Measurements from ENCODE around the gene GJD3. TPM values are rescaled to one million over a fixed set of nuclear protein-coding genes. Genes with fewer than 3 reads are reported as not detected.

Gene GJD3
- total RNA-seq, 1 experiment from 2014 or later, result not detected

DNA sequence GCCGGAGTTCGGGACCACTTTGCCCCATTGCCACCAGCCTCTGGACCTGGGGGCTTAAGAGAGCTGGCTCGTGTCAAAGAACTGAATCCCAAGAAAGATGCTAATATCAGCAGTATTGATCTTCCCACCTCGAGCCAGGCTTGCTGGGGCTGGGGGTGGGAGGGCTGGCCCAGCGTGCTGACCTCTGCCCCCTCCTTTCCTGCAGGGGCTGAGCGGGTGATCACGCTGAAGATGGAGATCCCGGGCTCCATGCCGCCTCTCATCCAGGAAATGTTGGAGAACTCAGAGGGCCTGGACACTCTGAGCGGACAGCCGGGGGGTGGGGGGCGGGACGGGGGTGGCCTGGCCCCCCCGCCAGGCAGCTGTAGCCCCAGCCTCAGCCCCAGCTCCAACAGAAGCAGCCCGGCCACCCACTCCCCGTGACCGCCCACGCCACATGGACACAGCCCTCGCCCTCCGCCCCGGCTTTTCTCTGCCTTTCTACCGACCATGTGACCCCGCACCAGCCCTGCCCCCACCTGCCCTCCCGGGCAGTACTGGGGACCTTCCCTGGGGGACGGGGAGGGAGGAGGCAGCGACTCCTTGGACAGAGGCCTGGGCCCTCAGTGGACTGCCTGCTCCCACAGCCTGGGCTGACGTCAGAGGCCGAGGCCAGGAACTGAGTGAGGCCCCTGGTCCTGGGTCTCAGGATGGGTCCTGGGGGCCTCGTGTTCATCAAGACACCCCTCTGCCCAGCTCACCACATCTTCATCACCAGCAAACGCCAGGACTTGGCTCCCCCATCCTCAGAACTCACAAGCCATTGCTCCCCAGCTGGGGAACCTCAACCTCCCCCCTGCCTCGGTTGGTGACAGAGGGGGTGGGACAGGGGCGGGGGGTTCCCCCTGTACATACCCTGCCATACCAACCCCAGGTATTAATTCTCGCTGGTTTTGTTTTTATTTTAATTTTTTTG, 8.5 kb downstream of the GJD3 start:
- in situ Hi-C loops (cut with HindIII; ENCODE audit: low pct_unique_long_range_greater_than_20kb, low sequenced_read_pairs), result no loop called here
- no peak for DNase-seq (ENCODE audit: low read depth)

DNA sequence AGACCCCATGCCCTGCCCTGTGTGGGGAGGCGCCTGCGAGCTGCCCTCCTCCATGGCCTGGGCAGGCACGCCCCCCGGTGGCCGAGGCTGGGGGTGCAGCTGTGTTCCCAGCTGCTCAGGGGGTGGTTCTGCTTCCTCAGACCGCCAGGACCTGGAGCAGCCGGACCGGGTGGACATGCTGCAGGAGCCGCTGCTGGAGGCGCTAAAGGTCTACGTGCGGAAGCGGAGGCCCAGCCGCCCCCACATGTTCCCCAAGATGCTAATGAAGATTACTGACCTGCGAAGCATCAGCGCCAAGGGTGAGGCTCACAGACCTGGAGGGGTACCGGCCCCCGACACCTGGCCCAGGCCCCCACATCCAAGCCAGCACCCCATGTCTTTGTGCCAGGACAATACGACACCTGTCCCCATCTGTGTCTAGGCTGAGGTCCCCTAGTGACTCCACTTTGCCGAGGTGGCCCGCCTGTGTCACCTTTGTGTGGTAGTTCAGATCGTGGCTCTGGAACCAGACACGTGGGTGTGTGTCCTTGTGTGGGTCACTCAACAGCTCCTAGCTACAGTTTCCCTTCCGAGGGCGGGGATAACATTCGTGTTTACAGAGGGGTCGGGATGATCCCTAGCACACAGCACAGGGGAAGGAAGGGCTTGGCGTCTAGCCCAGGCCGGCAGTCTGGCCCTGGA, 9.3 kb downstream of the GJD3 start:
- DNase-seq (ENCODE audit: low read depth), result peak; percentile 51
- in situ Hi-C loops (cut with HindIII; ENCODE audit: low pct_unique_long_range_greater_than_20kb, low sequenced_read_pairs), result no loop called here

DNA sequence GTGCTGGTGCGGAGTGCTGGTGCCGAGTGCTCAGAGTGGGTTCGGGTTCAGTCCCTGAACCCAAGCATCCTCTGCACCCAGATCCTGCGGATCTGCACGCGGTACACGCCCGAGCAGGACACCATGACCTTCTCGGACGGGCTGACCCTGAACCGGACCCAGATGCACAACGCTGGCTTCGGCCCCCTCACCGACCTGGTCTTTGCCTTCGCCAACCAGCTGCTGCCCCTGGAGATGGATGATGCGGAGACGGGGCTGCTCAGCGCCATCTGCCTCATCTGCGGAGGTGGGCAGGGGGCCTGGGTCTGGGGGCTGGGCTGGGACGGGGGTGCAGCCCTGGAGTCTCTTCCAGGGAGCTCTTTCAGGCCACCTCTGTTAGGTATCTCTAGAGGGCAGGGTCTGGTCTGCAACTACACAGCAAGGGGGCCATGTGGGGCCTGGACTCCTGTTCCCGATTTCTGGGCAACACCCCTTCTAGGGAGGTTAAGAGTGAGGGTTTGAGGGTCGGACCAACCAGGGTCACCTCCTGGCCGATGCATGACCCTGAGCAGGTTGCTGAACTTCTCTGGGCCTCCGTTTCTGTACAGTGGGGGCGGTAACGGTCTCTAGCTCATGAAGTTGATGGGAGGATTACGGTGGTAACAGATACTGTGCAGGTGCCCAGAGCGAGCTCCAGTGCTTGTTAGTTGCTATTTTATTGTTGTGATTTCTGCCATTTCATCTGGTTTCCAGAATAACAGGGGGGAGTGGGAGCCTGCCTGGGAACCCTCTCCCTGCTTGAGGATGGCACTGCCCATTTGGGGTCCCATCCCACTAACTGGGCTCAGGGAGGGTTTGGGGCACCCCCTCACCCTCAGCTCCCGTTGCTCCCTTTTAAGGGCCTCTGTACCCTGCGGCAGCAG, 10.1 kb downstream of the GJD3 start:
- in situ Hi-C loops (cut with HindIII; ENCODE audit: low pct_unique_long_range_greater_than_20kb, low sequenced_read_pairs), result no loop called here
- no peak for DNase-seq (ENCODE audit: low read depth)

DNA sequence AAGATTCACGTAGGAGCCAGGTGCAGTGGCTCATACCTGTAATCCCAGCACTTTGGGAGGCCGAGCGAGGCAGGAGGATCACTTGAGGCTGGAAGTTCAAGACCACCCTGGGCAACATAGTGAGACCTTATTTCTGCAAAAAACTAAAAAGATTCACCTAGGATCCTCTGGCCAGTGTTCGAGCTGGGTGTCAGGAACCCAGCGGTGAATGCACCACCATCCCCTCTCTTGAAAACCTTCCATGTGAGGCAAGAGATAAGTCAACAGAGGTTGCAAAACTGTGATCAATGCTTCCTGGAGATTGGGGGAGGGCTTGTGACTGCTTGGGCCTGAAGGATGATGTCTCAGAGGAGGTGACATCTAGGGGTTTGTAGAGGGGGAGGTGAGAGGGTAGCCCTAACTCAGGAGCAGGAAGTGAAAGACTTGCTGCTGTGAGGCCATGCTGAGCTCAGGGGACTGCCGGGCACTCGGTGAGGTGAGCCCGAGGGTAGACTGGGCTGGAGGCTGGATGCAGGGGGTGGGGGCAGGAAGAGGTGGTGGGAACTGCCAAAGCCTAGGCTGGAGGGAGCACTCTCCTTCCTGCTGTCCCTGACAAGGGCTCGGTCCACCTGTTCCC, 11.7 kb downstream of the GJD3 start:
- DNase-seq (ENCODE audit: low read depth), result no peak
- in situ Hi-C loops (cut with HindIII; ENCODE audit: low pct_unique_long_range_greater_than_20kb, low sequenced_read_pairs), result no loop called here

DNA sequence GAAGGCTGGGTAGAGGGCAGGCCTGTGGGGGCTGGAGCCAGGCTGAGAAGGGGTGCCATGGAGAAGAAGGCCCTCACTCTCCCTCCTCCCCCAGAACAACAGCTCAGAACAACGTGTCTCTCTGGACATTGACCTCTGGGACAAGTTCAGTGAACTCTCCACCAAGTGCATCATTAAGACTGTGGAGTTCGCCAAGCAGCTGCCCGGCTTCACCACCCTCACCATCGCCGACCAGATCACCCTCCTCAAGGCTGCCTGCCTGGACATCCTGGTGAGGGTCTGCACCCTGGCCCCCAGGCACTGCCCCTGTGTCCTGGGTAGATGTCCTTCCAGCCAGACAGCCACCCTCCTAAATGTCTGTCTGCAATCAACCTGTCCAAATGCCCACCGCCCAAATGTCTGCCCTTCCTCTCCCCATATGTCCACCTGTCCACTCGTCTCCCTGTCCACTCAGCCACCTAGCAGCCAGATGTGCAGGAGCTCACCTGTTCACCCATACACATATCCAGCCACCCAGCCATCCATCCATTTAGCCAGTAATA, 12.2 kb downstream of the GJD3 start:
- in situ Hi-C loops (cut with HindIII; ENCODE audit: low pct_unique_long_range_greater_than_20kb, low sequenced_read_pairs), result no loop called here

DNA sequence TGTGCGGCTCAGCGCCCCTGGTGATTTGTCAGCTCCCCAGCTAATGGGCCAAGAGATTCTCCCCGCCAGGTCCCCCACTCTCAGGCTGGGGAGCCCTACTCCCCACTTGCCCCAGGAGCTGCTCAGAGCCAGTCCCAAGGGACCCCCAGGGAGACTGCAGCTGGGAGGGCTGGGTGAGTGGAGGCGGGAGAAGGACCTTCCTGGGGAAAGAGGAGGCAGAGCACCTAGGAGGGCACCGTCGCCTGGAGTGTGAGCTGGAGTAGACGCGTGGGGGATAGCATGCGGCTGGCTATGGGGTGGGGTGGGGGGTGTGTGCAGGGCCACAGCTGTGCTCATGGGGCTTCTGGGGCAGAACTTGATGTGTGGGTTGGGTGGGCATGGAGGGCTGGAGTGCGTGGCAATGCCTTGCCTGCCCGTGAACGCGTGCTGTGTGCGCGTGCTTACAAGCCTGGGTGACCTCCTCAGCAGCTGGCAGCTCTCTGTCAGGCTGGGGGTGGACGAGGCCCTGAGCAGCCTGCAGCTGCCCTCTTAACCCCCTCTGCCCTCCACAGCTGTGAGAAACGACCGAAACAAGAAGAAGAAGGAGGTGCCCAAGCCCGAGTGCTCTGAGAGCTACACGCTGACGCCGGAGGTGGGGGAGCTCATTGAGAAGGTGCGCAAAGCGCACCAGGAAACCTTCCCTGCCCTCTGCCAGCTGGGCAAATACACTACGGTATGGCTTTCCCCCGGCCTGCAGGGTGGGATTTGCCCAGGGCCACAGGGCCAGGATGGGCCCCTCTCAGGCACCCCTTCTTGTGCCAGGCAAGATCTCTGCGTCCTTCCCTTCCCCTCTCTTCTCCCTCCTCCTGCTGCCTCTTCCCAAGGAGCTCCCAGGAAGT, 12.9 kb downstream of the GJD3 start:
- DNase-seq (ENCODE audit: low read depth), result no peak
- in situ Hi-C loops (cut with HindIII; ENCODE audit: low pct_unique_long_range_greater_than_20kb, low sequenced_read_pairs), result no loop called here

More for the DNA sequence above, 12.2 kb downstream of the GJD3 start:
- DNase-seq (ENCODE audit: low read depth), result no peak

DNA sequence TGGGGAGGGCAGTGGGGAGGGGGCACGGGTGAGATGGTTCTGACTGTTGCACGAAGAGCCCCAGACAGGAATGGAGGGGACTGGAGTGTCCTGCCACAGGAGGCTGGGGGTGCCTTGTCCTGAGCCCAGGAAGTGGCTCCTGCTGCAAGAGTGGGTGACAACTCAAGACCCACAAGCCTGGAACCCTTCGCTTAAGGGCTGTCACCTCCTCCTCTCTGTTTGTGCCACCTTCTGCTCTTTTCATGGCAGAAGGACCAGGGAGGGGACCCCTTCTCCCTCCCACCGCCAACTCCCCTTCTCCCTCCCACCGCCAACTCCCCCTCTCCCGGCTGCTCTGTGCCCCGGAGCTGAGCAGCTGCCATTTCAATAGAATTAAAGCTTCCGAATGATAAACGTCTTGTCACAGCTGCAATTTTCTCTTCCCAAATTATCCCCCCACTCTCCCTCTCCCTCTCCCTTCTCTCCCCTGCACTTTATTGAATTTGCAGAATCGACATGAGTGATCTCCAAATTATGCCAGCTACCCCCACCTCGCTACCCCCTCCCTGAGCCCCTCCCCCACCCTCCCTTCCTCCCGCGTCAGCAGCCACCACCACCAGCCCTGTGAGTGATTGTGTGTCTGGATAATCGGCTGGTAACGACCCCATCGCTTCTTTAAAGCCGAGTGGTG, 13.7 kb downstream of the GJD3 start:
- in situ Hi-C loops (cut with HindIII; ENCODE audit: low pct_unique_long_range_greater_than_20kb, low sequenced_read_pairs), result no loop called here
- DNase-seq (ENCODE audit: low read depth), result no peak

DNA sequence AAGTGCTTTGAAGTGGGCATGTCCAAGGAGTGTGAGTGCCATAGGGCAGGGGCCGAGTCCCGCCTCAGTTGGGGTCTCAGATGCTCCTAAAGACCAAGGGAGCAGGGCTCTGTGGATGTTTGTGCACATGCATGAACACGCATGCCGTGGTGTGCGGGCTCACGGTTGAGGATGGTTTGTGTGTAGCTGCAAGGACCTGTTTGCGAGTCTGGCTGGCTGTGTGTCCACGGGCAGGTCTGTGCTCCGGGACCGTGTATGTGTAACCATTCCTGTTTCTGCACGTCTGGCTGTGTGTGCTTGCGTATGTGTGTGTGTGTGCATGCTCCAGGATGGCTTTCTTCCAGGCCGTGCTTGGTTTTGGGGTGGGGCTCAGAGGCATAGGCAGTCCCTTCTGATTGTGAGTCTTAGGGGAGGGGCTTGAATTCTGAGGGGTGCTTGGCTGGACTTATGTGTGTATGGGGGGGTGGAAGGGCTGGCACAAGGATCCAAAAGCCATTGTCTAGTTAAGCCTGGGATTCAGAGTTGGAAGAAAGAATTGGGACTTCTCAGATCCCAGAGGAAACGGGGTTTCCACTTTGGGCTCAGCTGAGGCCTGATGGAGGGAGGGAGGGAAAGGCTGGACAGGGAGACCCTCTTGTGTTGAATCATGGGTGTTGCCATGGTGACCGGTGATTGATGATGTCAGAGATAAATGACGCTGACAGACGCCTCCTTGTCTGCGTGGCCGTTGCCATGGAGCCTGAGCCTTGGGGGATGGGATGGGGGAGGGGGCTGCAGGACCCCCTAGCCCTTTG, 14.4 kb downstream of the GJD3 start:
- no peak for DNase-seq (ENCODE audit: low read depth)
- in situ Hi-C loops (cut with HindIII; ENCODE audit: low pct_unique_long_range_greater_than_20kb, low sequenced_read_pairs), result no loop called here

DNA sequence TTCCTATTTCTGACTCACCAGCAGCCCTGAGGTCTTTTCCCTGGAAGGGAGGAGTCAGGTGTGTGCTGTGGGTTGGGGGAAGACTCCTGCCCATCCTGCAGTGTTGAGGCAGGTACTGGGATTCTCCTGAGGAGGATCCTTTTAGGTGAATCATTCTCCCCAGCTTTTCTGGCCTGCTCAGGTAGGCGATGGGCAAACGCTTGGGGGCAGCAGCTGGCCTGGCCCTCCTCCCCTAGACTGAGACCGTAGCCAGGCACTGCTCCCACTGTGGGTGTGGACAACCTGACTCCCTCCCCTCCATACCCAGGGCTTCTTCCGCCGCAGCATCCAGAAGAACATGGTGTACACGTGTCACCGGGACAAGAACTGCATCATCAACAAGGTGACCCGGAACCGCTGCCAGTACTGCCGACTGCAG, 15.1 kb downstream of the GJD3 start:
- in situ Hi-C loops (cut with HindIII; ENCODE audit: low pct_unique_long_range_greater_than_20kb, low sequenced_read_pairs), result no loop called here
- DNase-seq (ENCODE audit: low read depth), result no peak

DNA sequence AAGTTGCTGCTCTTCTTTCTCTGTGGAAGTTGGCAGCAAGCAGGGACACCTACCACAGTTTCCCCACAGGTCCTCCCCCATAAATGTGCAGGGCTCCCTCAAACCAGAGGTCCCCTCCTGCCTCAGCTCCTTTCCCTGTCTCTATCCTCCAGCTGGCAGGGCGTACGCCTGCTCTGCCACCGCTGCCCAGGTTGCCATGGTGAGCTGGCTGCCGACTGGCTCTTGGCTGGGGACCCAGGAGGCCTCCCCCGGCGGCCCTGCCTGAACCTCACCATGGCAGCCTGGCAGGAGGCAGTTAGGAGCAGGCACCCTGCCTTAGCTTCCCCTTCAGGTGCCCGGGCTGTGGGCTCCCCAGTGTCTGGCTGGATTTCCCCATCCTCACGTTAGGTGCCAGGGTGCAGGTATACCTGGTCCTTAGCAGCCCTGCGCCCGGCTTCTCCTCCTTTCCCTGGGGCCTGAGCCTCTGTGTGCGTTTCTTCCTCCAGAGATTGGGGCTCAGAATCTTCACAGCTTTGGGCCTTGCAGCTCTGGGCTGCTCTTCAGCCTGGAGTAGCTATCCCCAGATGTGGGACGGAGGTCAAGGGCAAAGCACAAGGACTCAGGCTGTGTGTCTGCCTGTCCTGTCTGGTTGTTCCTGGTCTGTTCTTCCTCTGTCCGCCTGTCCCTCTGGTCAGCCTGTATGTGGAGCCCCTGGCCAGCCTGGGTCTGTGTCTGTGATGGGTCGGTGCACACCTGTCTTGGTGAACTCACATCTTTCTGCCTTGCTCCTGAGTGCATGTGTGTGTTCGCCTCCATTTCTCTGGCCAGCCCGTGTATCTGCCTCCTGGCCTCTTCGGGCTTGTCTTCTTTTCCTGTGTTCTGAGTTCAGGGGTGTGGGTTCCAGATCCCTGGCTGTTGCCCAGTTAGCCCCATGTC, 15.7 kb downstream of the GJD3 start:
- DNase-seq (ENCODE audit: low read depth), result no peak
- in situ Hi-C loops (cut with HindIII; ENCODE audit: low pct_unique_long_range_greater_than_20kb, low sequenced_read_pairs), result no loop called here

DNA sequence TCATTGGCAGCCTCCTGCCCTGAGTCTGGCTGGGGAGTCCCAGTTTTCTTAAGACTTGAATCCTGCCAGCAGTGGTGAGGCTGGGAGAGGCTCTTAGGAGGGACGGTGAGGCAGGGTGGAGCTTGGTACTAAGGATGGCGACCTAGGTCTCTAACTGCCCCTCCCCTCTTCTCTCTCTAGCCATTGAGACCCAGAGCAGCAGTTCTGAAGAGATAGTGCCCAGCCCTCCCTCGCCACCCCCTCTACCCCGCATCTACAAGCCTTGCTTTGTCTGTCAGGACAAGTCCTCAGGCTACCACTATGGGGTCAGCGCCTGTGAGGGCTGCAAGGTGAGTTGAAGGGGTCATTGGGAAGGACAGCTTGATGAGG, 16.4 kb downstream of the GJD3 start:
- DNase-seq (ENCODE audit: low read depth), result no peak
- in situ Hi-C loops (cut with HindIII; ENCODE audit: low pct_unique_long_range_greater_than_20kb, low sequenced_read_pairs), result no loop called here

DNA sequence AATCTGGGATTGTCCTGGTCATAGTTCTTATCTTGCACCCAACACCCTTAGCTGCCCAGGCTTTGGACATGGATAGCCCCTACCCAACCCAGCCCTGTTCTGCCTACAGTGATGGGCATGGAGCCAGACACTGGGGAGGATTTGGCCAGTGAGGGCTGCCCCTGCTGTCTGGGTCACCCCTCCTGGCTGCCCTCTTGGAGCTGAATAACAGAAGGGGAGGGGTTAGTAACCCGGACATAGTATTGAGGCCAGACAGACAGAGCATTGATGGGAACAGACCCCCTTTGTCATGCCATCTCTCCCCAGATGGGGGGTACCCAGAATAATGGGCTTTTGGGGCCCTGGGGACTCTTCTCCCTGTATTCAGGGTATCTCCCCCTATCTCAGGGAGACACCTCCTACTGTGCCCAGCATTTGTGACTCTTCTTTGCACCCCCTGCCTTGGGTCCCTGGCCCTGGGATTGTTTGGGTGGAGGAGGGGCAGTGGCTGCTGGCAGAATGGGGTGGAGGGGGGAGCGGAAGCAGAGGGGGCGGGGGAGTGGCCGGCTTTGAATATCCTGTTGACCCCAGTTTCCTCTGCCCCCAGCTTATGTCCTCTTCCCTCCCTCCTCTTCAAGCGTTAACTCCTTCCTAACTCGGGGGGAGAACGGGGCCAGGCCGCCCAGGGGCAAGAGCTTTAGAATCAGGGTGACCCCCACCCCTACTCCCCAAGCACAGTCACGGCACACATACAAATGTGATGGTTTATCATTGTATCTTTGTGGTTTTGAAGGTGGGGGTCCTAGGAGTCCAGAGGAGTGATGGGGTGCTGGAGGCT, 17.0 kb downstream of the GJD3 start:
- DNase-seq (ENCODE audit: low read depth), result no peak
- in situ Hi-C loops (cut with HindIII; ENCODE audit: low pct_unique_long_range_greater_than_20kb, low sequenced_read_pairs), result no loop called here

DNA sequence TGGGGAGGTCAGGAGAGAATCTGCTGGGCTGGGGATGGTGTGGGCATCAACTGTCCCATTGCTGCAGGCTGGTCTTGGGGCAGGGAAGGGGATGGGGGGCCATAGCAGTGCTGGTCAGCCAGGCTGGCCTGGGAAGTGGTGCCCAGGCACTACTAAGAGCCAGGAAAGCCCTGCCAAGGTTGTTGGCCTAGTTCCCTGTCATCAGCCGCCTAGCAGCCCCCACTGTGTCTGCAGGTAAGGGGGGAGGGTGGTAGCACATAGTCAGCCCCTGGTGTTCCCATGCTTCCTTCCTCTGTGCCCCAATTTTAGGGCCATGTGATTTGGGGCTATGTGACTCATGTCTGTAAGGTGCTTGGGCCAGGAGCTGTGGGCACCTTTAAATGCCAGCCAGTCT, 17.8 kb downstream of the GJD3 start:
- in situ Hi-C loops (cut with HindIII; ENCODE audit: low pct_unique_long_range_greater_than_20kb, low sequenced_read_pairs), result no loop called here
- no peak for DNase-seq (ENCODE audit: low read depth)

DNA sequence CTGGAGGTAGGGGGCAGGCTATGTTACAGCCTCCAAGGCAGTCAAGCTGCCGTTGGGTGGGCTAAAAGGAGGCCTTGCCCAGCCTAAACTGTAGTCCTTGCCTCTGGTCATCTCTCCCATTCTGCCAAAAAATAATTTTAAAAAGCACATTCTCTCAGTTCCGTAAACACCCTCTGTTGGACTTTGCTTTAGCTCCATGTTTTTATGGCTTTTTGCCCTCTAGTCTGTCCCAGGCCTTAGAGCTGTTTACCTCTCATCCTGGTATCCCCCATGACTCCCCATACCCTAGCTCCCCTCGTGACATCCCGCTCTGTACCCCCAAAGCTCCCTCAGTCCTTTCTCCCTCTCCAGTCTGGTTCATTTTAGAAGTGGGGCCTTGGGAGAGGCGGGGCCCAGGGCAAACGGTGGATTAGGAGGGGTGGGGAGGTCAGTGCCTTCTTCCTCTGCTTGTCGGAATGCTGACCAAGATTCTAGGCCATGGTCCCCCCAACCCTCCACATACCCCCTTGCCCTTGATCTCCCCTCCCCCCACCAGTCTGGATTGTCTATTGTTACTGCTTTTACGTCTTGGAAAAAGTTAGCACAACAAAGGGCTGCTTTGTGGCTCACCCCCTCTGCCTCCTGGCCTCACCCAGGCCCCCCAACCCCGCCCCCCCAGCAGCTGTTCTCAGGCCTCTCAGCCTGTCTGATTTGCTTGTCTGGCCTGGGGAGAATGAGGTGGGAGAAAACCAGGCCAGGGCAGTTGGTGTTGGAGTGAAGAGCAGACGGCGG, 18.4 kb downstream of the GJD3 start:
- in situ Hi-C loops (cut with HindIII; ENCODE audit: low pct_unique_long_range_greater_than_20kb, low sequenced_read_pairs), result no loop called here

More for the DNA sequence above, 18.4 kb downstream of the GJD3 start:
- no peak for DNase-seq (ENCODE audit: low read depth)

Data from Caki2 (cell line).